Neural crest cell (in vitro differentiated cells): ENCODE results near the gene SEMA5B. TPM values are rescaled to one million over a fixed set of nuclear protein-coding genes. Genes with fewer than 3 reads are reported as not detected.

ENCODE experiments used
- DNase-seq: peaks from one replicate; pipeline ENCODE4 v3.0.0; 2021; ENCODE audit warnings: low read depth, mixed read lengths, low spot score
- H3K27ac Mint-ChIP-seq: one replicate; pipeline ENCODE4 v1.8.0; 2021; ENCODE audit warnings: mild to moderate bottlenecking, mixed read lengths; ENCODE audit not compliant: unreplicated experiment
- H3K27me3 Mint-ChIP-seq: 2 replicates; pipeline ENCODE4 v1.8.0; 2021; ENCODE audit warnings: low read depth, mild to moderate bottlenecking, mixed read lengths
- H3K36me3 Mint-ChIP-seq: 2 replicates; pipeline ENCODE4 v1.8.0; 2021; ENCODE audit warnings: low read depth, mild to moderate bottlenecking, mixed read lengths
- H3K4me1 Mint-ChIP-seq: 2 replicates; pipeline ENCODE4 v1.8.0; 2021; ENCODE audit warnings: mixed read lengths
- H3K4me3 Mint-ChIP-seq: one replicate; pipeline ENCODE4 v1.8.0; 2021; ENCODE audit warnings: mild to moderate bottlenecking, mixed read lengths
- H3K9me3 Mint-ChIP-seq: 2 replicates; pipeline ENCODE4 v1.8.0; 2021; ENCODE audit warnings: mixed read lengths
- CTCF ChIP-seq: fragments of 200-600 bp; sonication (generic); conservative IDR thresholded peaks from 2 replicates; pipeline ENCODE4 v1.5.0; 2021; ENCODE audit warnings: antibody characterized with exemption, mild to moderate bottlenecking
- total RNA-seq: library from RNA; stranded (reverse); gene quantifications from 2 replicates; pipeline ENCODE4 v1.2.1, GENCODE V29; 2021

The SEMA5B gene
- total RNA-seq, 1 donor from 2014 or later: 57.3 TPM

GRCh38 chr3:122984007-122984406, 43.6 kb downstream of the SEMA5B start:
- H3K27ac Mint-ChIP-seq: peak overlapping the region; percentile 77

DNA sequence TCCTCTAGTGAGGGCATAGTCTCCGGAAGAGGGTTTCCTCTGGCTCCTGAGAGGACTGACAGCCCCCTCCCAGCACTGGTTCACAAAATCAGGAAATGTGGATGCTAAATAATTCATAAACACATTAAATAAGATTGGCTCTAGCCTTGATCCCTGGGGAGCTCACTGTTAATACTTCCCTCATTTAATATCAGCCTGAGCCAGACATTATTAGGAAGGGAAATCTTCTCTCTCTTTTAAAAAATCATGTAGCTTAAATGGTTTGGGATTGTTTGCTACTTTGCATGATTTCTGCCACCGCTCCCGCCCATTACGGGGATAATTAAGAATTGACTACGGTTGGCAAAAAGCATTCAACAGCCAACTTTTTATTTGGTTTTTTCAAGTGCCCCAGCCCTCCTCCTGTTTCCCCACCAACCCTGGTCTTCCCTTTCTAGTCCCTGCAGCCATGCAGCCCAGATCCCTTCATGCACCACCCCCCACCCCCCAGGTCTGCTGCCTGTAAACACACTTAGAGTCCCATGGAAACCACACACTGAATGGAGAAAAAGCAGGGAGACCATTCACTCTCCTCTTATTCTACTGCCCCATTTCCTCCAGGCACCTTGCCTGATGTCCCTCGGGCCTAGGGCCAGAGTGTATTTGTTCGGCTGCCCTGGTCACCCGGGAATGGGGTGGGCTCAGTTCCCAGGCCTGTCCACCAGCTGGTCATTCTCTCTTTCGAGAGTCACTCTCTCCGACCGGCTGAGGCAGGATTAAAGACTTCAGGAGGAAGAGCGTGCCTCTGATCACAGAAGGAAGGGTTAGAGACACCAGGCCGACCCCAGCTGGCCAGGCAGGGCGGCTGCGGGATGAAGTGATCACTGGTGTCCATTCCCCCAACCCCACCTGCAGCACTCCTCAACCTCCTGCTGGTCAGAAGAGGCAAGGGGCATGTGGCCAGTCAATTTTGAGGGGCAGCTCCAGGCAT, 45.1 kb downstream of the SEMA5B start:
- Mint-ChIP-seq H3K36me3 (no peaks in the 10 kb centered on the region), H3K27me3 (no peaks in the 10 kb centered on the region), H3K27ac (peak overlapping the region; percentile 97), H3K4me1 (peaks cover 79% of the 10 kb centered on the region), H3K4me3 (peak overlapping the region; percentile 51), H3K9me3 (no peaks in the 10 kb centered on the region)
- DNase-seq: no peak
- no peak for TF ChIP-seq CTCF

More at GRCh38 chr3:122984007-122984406, 43.6 kb downstream of the SEMA5B start:
- Mint-ChIP-seq H3K36me3 (no peaks in the 10 kb centered on the region), H3K9me3 (no peaks in the 10 kb centered on the region), H3K27me3 (no peaks in the 10 kb centered on the region), H3K4me3 (no peak overlapping the region), H3K4me1 (peaks cover 80% of the 10 kb centered on the region)
- TF ChIP-seq CTCF: no peak
- DNase-seq: no peak

- no peak overlapping the region for H3K4me3 Mint-ChIP-seq
- TF ChIP-seq CTCF: no peak
- no peaks in the 10 kb centered on the region for H3K27me3 Mint-ChIP-seq
- peaks cover 74% of the 10 kb centered on the region for H3K4me1 Mint-ChIP-seq
- H3K9me3 Mint-ChIP-seq: no peaks in the 10 kb centered on the region
- no peaks in the 10 kb centered on the region for H3K36me3 Mint-ChIP-seq
- H3K27ac Mint-ChIP-seq: peak overlapping the region; percentile 89
- DNase-seq: no peak
Measured at GRCh38 chr3:122979211-122979610, 48.4 kb downstream of the SEMA5B start.

GRCh38 chr3:122978569-122978968, 49.0 kb downstream of the SEMA5B start:
- Mint-ChIP-seq H3K9me3 (no peaks in the 10 kb centered on the region), H3K4me1 (peaks cover 70% of the 10 kb centered on the region), H3K4me3 (peak overlapping the region; percentile 52), H3K36me3 (no peaks in the 10 kb centered on the region), H3K27ac (peak overlapping the region; percentile 90), H3K27me3 (no peaks in the 10 kb centered on the region)
- DNase-seq: no peak
- TF ChIP-seq CTCF: no peak

DNA sequence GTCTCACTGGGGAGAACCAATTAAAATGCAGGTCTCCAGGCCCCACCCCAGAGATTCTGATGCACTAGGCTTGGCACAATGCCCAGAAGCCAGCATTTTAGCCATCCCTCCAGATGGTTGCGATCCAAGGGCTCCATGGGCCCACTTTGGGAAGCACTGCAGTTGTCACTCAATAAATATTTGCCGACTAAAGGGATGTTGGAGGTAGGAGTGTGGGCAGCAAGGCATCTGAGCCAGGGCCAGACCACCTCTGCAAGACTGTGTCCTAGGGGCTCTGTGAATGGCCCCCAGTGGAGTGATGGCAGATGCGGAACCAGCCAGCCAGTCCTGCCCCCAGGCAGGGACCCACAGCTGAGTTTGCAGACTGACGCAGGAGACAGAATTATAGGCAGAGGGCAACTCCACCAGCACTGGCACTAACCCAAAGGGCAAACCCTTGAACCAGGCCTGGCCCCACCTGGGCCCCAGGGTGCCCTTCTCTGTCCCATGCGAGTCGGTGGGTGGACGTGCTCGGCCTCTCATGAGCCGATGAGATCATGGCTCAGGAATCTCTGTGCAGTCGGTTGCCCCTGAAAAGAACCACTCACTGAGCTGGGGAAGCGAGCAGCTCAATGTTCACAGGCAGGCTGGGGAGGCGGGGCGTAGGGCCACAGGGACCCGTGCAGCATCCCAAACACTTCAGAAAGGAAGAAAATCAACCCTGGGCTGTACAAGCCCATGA, 49.7 kb downstream of the SEMA5B start:
- peak; percentile 44 for DNase-seq
- peaks cover 65% of the 10 kb centered on the region for H3K4me1 Mint-ChIP-seq
- H3K27me3 Mint-ChIP-seq: no peaks in the 10 kb centered on the region
- no peak for TF ChIP-seq CTCF
- H3K9me3 Mint-ChIP-seq: no peaks in the 10 kb centered on the region
- H3K4me3 Mint-ChIP-seq: peak overlapping the region; percentile 52
- peak overlapping the region; percentile 90 for H3K27ac Mint-ChIP-seq
- no peaks in the 10 kb centered on the region for H3K36me3 Mint-ChIP-seq
